Measurements from ENCODE around the gene OPN1MW3.

OPN1MW3 gene

DNA sequence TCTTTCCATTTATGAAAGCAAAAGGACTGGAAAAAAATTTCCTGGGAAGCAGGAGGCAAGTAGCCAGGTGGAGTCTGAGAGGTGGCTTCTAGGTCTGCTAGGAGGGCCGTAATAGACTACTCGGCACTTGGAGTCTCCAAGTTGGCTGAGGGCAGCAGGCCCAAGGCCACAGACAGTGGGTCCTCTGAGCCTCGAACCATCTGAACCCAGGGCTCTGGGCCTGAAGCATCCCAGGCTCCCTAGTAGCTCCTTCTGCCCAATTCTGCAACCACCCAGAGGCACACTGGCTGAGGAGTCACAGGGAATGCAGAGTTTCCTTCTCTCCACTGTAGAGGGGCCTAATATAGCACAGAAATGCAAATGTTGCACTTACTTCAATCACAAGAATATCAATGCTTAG lies 58.0 kb downstream of the OPN1MW3 start:
- H3K4me2 ChIP-seq (ENCODE audit: insufficient read depth, low read length), result no peak overlapping the region
- H3K9ac ChIP-seq (ENCODE audit: low read depth, low read length), result no peak overlapping the region
- H4K20me1 ChIP-seq (ENCODE audit: insufficient read depth, low read length), result no peaks in the 10 kb centered on the region
- no peaks in the 10 kb centered on the region for H3K79me2 ChIP-seq (ENCODE audit: insufficient read depth, low read length)
- H3K27me3 ChIP-seq (ENCODE audit: insufficient read depth, low read length, poor library complexity), result no peaks in the 10 kb centered on the region
- H3K27ac ChIP-seq (ENCODE audit: low read length), result no peak overlapping the region
- no peaks in the 10 kb centered on the region for H3K4me1 ChIP-seq (ENCODE audit: insufficient read depth, low read length)
- no peak overlapping the region for H3K4me3 ChIP-seq (ENCODE audit: low read depth in 1 of 2, low read length in 2 of 2)
- H3K9me3 ChIP-seq (ENCODE audit: insufficient read depth, low read length, severe bottlenecking), result no peaks in the 10 kb centered on the region
- TF ChIP-seq, protein P1, sequence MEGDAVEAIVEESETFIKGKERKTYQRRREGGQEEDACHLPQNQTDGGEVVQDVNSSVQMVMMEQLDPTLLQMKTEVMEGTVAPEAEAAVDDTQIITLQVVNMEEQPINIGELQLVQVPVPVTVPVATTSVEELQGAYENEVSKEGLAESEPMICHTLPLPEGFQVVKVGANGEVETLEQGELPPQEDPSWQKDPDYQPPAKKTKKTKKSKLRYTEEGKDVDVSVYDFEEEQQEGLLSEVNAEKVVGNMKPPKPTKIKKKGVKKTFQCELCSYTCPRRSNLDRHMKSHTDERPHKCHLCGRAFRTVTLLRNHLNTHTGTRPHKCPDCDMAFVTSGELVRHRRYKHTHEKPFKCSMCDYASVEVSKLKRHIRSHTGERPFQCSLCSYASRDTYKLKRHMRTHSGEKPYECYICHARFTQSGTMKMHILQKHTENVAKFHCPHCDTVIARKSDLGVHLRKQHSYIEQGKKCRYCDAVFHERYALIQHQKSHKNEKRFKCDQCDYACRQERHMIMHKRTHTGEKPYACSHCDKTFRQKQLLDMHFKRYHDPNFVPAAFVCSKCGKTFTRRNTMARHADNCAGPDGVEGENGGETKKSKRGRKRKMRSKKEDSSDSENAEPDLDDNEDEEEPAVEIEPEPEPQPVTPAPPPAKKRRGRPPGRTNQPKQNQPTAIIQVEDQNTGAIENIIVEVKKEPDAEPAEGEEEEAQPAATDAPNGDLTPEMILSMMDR (IDR thresholded peaks at IDR 0.05; ENCODE audit: borderline replicate concordance, extremely low read depth, low read length, poor library complexity, severe bottlenecking), result no peak
- TF ChIP-seq EZH2 (IDR thresholded peaks at IDR 0.05; ENCODE audit: borderline replicate concordance, low read depth, low read length, severe bottlenecking), result no peak
- no peak overlapping the region for H2AFZ ChIP-seq (ENCODE audit: low read depth, low read length)
- H3K36me3 ChIP-seq (ENCODE audit: insufficient read depth, low read length), result no peaks in the 10 kb centered on the region
- no peak for DNase-seq
- ATAC-seq (ENCODE audit: insufficient read depth, low read depth), result no peak

DNA sequence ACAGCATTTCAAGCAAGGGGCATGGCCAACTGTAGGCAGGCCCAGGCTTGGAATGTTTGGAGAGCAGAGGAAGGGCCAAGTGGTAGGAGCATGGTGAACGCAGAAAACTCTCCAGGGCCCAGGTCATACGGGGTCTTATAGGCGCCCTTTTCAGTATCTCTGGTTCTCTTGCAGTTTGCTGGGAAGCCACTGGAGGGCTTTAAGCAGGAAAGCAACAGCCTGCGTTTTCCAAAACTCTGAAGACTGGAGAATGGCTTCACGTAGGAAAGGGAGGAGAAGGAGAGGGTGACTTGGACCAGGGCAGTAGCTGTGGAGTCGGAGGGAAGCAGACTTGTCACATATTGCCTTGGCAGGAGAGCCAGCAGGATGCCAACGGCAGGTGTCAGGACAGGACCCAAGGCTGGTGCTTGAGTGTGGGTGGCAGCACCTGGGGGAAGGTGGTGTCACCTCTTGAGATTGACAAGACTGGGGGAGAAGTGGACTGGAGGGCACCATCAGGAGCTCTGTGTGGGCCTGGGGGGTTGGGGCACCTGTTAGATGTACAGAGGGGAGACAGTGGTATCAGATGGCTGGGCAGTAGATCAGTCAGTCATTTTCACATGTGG lies 60.1 kb downstream of the OPN1MW3 start:
- Histone ChIP-seq H3K27me3 (ENCODE audit: insufficient read depth, low read length, poor library complexity) (no peaks in the 10 kb centered on the region), H3K4me2 (ENCODE audit: insufficient read depth, low read length) (no peak overlapping the region), H4K20me1 (ENCODE audit: insufficient read depth, low read length) (no peaks in the 10 kb centered on the region), H3K9me3 (ENCODE audit: insufficient read depth, low read length, severe bottlenecking) (no peaks in the 10 kb centered on the region), H3K9ac (ENCODE audit: low read depth, low read length) (no peak overlapping the region), H3K79me2 (ENCODE audit: insufficient read depth, low read length) (no peaks in the 10 kb centered on the region), H3K4me3 (ENCODE audit: low read depth in 1 of 2, low read length in 2 of 2) (no peak overlapping the region), H3K36me3 (ENCODE audit: insufficient read depth, low read length) (no peaks in the 10 kb centered on the region), H2AFZ (ENCODE audit: low read depth, low read length) (no peak overlapping the region), H3K27ac (ENCODE audit: low read length) (no peak overlapping the region), H3K4me1 (ENCODE audit: insufficient read depth, low read length) (no peaks in the 10 kb centered on the region)
- TF ChIP-seq, protein P1 (IDR thresholded peaks at IDR 0.05; ENCODE audit: borderline replicate concordance, extremely low read depth, low read length, poor library complexity, severe bottlenecking), result peak; percentile 47
- TF ChIP-seq EZH2 (IDR thresholded peaks at IDR 0.05; ENCODE audit: borderline replicate concordance, low read depth, low read length, severe bottlenecking), result no peak
- DNase-seq (peak; percentile 9), ATAC-seq (ENCODE audit: insufficient read depth, low read depth) (peak; percentile 50; the same call in 2 of the 3 replicates)

DNA sequence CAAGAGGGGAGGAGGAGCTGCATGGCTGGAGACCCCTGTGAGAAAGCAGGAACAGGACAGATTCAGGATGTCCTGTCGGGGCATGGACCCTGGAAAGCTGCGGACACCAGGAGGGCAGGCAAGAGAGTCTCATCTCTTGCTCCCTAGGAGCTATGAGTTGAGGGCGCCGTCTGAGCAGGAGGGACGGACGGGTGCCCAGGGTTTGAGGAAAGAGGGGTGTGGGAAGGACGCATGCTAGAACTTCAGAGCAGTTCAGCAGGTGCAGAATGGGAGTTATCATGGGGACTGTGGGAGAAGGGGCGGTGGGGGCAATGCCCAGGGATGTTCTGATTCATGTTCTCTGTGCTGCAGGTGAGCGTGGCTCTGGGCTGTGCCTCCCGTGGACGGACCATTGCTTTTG lies 63.0 kb downstream of the OPN1MW3 start:
- Histone ChIP-seq H3K27ac (ENCODE audit: low read length) (no peak overlapping the region), H3K27me3 (ENCODE audit: insufficient read depth, low read length, poor library complexity) (no peaks in the 10 kb centered on the region), H2AFZ (ENCODE audit: low read depth, low read length) (no peak overlapping the region), H3K4me3 (ENCODE audit: low read depth in 1 of 2, low read length in 2 of 2) (no peak overlapping the region), H3K9me3 (ENCODE audit: insufficient read depth, low read length, severe bottlenecking) (no peaks in the 10 kb centered on the region), H3K4me2 (ENCODE audit: insufficient read depth, low read length) (no peak overlapping the region), H3K9ac (ENCODE audit: low read depth, low read length) (no peak overlapping the region), H4K20me1 (ENCODE audit: insufficient read depth, low read length) (no peaks in the 10 kb centered on the region), H3K36me3 (ENCODE audit: insufficient read depth, low read length) (no peaks in the 10 kb centered on the region), H3K4me1 (ENCODE audit: insufficient read depth, low read length) (no peaks in the 10 kb centered on the region), H3K79me2 (ENCODE audit: insufficient read depth, low read length) (no peaks in the 10 kb centered on the region)
- DNase-seq (no peak), ATAC-seq (ENCODE audit: insufficient read depth, low read depth) (no peak)
- TF ChIP-seq, protein P1 (IDR thresholded peaks at IDR 0.05; ENCODE audit: borderline replicate concordance, extremely low read depth, low read length, poor library complexity, severe bottlenecking), result no peak
- TF ChIP-seq EZH2 (IDR thresholded peaks at IDR 0.05; ENCODE audit: borderline replicate concordance, low read depth, low read length, severe bottlenecking), result no peak

Measured in DND-41 (cell line).